ENCODE measurements around the gene TSSK3. TPM values are rescaled to one million over a fixed set of nuclear protein-coding genes. Genes with fewer than 3 reads are reported as not detected.

Gene TSSK3
- total and polyA plus RNA-seq, 4 experiments from 2014 or later: 0.73 to 4.3 (median 3.5) TPM; not detected in 1

DNA sequence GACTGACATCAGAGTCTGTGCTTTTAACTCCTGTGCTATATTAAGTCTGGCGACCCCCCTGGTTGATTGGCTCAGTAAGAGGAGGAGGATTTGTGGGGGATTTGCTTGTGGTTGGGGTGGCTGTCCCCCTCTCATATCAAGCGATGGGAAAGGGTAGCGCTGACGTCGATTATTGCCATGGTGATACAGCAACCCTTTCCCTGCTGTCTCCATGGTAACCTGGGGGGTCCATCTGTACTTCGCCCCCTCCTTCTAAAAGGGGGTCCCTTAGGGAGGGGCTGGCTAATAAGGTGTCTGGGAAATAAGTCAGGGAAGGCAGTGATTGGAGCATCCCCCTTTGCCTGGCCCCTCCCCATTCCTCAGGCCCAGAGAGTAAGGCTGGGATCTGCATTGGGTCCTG is 4.7 kb upstream of the TSSK3 start:
- Mint-ChIP-seq H3K27ac (no peak overlapping the region), H3K27me3 (peaks cover 3% of the 10 kb centered on the region in 2 donors), H3K9me3 (peaks cover 0 to 3% (median 0%) of the 10 kb centered on the region in 8 donors), H3K36me3 (peaks cover 3% of the 10 kb centered on the region in 2 donors), H3K4me1 (peaks cover 15 to 50% (median 23%) of the 10 kb centered on the region in 4 donors), H3K4me3 (no peak overlapping the region)
- ChIA-PET CTCF (ENCODE audit: partially characterized antibody) (interaction anchor here (1.5 kb wide), 1 partner anchor 142 kb away, joined by 6 read pairs; no protein-coding TSS in a partner anchor), POLR2A (ENCODE audit: partially characterized antibody) (no interaction called here)
- H3K36me3 ChIP-seq (ENCODE audit: insufficient read depth, low read length): no peaks in the 10 kb centered on the region
- H3K4me1 ChIP-seq (ENCODE audit: insufficient read depth, low read length): peaks cover 17% of the 10 kb centered on the region
- no peak overlapping the region for H3K4me3 ChIP-seq (ENCODE audit: low read length in 2 of 2)
- no peaks in the 10 kb centered on the region for H3K27me3 ChIP-seq (ENCODE audit: insufficient read depth, low read length)
- DNase-seq: no peak
- no peaks in the 10 kb centered on the region for H3K9me3 ChIP-seq (ENCODE audit: control insufficient read depth in 1 of 2, low read length in 2 of 2)
- intact Hi-C loops (cut with micrococcal nuclease): no loop called here
- H3K27ac ChIP-seq (ENCODE audit: low read depth, low read length): no peak overlapping the region

DNA sequence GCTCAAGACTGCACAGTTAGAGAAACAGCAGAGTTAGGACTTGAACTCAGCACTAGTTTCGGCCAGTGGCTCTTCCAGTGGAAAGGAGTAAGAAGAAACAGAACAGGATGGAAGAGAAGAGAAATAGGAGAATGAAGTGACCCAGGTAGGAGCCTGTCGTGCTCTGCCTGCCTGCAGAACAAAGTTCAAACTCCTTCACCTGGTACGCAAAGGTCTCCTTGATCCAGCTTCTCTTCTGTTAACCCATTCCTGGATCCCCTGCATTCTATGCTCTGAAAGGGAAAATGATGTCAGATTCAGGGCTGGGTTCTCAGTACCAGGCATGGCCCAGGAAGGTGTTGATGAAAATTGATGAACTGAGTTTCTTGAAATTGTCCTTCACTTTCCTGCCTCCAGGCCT is 3.9 kb upstream of the TSSK3 start:
- no peak overlapping the region for H3K4me3 Mint-ChIP-seq
- peak overlapping the region in 1 of 7 donors; percentile 48 for H3K27ac Mint-ChIP-seq
- intact Hi-C loops (cut with micrococcal nuclease): no loop called here
- H3K9me3 Mint-ChIP-seq: peaks cover 0 to 3% (median 0%) of the 10 kb centered on the region in 8 donors
- no peak overlapping the region for H3K27ac ChIP-seq (ENCODE audit: low read depth, low read length)
- DNase-seq: no peak
- CTCF ChIA-PET (ENCODE audit: partially characterized antibody): interaction anchor here (1.5 to 1.9 kb wide), 2 partner anchors 118 to 143 kb away, joined by 4 to 6 read pairs; no protein-coding TSS in a partner anchor
- peaks cover 15 to 45% (median 26%) of the 10 kb centered on the region in 4 donors for H3K4me1 Mint-ChIP-seq
- no peaks in the 10 kb centered on the region for H3K36me3 ChIP-seq (ENCODE audit: insufficient read depth, low read length)
- peaks cover 18% of the 10 kb centered on the region for H3K4me1 ChIP-seq (ENCODE audit: insufficient read depth, low read length)
- no peaks in the 10 kb centered on the region for H3K9me3 ChIP-seq (ENCODE audit: control insufficient read depth in 1 of 2, low read length in 2 of 2)
- no peaks in the 10 kb centered on the region for H3K27me3 ChIP-seq (ENCODE audit: insufficient read depth, low read length)
- POLR2A ChIA-PET (ENCODE audit: partially characterized antibody): no interaction called here
- H3K27me3 Mint-ChIP-seq: peaks cover 3% of the 10 kb centered on the region in 2 donors
- peaks cover 8% of the 10 kb centered on the region in 2 donors for H3K36me3 Mint-ChIP-seq
- no peak overlapping the region for H3K4me3 ChIP-seq (ENCODE audit: low read length in 2 of 2)

DNA sequence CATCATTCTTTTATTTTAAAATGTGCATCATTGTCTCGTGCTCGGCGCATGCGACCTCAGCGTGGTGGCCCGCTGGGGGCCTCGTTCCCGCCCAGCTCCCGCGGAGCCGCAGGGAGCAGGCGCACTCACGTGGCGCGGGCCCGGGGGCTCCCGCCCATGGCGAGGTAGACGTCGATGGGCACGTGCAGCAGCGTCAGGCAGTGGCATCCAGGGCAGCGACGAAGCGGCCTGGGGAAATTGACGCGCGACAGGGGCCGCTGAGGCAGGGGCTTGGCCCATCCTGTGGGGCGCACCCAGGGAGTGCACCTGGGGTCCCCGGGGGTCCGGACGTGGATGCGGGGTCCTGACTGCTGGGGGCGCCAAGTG is 1.0 kb upstream of the TSSK3 start:
- peaks cover 3% of the 10 kb centered on the region in 2 donors for H3K27me3 Mint-ChIP-seq
- no peak for DNase-seq
- peaks cover 0 to 4% (median 0%) of the 10 kb centered on the region in 8 donors for H3K9me3 Mint-ChIP-seq
- H3K4me3 Mint-ChIP-seq: no peak overlapping the region
- peaks cover 11 to 31% (median 21%) of the 10 kb centered on the region in 4 donors for H3K4me1 Mint-ChIP-seq
- no peak overlapping the region for H3K27ac Mint-ChIP-seq
- H3K36me3 Mint-ChIP-seq: peaks cover 17 to 30% of the 10 kb centered on the region in 2 donors
- H3K4me1 ChIP-seq (ENCODE audit: insufficient read depth, low read length): peaks cover 18% of the 10 kb centered on the region
- no peak overlapping the region for H3K27ac ChIP-seq (ENCODE audit: low read depth, low read length)
- POLR2A ChIA-PET (ENCODE audit: partially characterized antibody): interaction anchor here (1.0 to 2.9 kb wide), 2 partner anchors 26 to 113 kb away, joined by 4 to 16 read pairs; partner anchors contain the start of gene MARCKSL1
- CTCF ChIA-PET (ENCODE audit: partially characterized antibody): no interaction called here
- intact Hi-C loops (cut with micrococcal nuclease): no loop called here
- H3K36me3 ChIP-seq (ENCODE audit: insufficient read depth, low read length): peaks cover 20% of the 10 kb centered on the region
- no peak overlapping the region for H3K4me3 ChIP-seq (ENCODE audit: low read length in 2 of 2)
- no peaks in the 10 kb centered on the region for H3K27me3 ChIP-seq (ENCODE audit: insufficient read depth, low read length)
- H3K9me3 ChIP-seq (ENCODE audit: control insufficient read depth in 1 of 2, low read length in 2 of 2): no peaks in the 10 kb centered on the region

DNA sequence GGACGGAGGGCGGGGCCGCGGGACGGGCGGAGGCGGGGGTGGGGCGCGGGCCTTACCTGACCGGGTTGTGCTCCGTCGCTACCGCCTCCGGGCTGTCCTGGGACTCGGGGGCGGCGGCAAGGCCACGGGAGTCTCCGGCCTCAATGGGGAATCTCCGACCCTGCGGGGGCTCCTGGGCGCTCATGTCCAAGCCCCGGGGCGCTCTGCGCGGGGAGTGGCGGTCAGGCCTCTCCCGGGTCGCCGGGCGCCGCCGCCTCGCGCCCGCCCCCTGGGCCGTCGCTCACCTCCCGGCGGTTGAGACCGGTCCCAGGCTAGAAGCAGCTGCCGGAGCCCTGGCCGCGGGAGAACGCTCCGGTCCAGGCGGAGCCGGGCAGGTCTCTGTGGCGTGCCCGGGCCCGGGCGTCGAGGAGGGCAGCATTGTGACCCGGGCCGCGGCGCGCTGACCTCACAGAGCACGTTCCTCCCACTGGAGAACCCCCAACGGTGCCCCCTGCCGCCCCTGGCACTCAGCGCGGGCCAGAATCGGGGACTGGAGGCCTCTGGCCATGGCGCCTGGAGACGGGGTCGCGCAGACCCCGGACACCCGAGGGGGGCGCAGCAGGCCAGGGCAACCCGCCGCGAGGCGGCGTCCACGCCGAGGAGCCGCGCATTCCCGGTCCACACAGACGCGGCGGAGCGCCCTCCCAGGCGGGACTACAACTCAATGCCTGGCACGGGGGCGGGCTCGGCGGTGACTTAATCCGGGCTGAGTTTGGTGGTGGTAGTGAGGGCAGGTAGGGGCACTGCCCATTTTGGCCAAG is 465 bp upstream of the TSSK3 start:
- CTCF ChIA-PET (ENCODE audit: partially characterized antibody): no interaction called here
- H3K4me1 ChIP-seq (ENCODE audit: insufficient read depth, low read length): peaks cover 18% of the 10 kb centered on the region
- peaks cover 11 to 31% (median 21%) of the 10 kb centered on the region in 4 donors for H3K4me1 Mint-ChIP-seq
- POLR2A ChIA-PET (ENCODE audit: partially characterized antibody): interaction anchor here (2.0 to 2.9 kb wide), 2 partner anchors 26 kb away, joined by 7 to 16 read pairs; partner anchors contain the start of gene MARCKSL1
- peaks cover 17 to 36% of the 10 kb centered on the region in 2 donors for H3K36me3 Mint-ChIP-seq
- no peaks in the 10 kb centered on the region for H3K27me3 ChIP-seq (ENCODE audit: insufficient read depth, low read length)
- no peaks in the 10 kb centered on the region for H3K9me3 ChIP-seq (ENCODE audit: control insufficient read depth in 1 of 2, low read length in 2 of 2)
- intact Hi-C loops (cut with micrococcal nuclease): no loop called here
- peak in 3 of 5 donors; percentile 10 to 38 (median 25) for DNase-seq
- peak overlapping the region in 6 of 8 donors; percentile 42 to 70 (median 59) for H3K4me3 Mint-ChIP-seq
- peaks cover 26% of the 10 kb centered on the region for H3K36me3 ChIP-seq (ENCODE audit: insufficient read depth, low read length)
- no peak overlapping the region for H3K27ac ChIP-seq (ENCODE audit: low read depth, low read length)
- H3K27me3 Mint-ChIP-seq: peaks cover 3% of the 10 kb centered on the region in 2 donors
- H3K27ac Mint-ChIP-seq: peak overlapping the region in 1 of 7 donors; percentile 52
- H3K4me3 ChIP-seq (ENCODE audit: low read length in 2 of 2): peak overlapping the region in 1 of 2 donors; percentile 10
- peaks cover 0 to 4% (median 0%) of the 10 kb centered on the region in 8 donors for H3K9me3 Mint-ChIP-seq

DNA sequence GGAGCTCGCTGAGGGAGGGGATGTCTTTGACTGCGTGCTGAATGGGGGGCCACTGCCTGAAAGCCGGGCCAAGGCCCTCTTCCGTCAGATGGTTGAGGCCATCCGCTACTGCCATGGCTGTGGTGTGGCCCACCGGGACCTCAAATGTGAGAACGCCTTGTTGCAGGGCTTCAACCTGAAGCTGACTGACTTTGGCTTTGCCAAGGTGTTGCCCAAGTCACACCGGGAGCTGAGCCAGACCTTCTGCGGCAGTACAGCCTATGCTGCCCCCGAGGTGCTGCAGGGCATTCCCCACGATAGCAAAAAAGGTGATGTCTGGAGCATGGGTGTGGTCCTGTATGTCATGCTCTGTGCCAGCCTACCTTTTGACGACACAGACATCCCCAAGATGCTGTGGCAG is 1.4 kb downstream of the TSSK3 start:
- H3K9me3 Mint-ChIP-seq: peaks cover 0 to 4% (median 0%) of the 10 kb centered on the region in 8 donors
- Histone ChIP-seq H3K4me1 (ENCODE audit: insufficient read depth, low read length) (peaks cover 18% of the 10 kb centered on the region), H3K9me3 (ENCODE audit: control insufficient read depth in 1 of 2, low read length in 2 of 2) (no peaks in the 10 kb centered on the region), H3K27ac (ENCODE audit: low read depth, low read length) (no peak overlapping the region), H3K27me3 (ENCODE audit: insufficient read depth, low read length) (no peaks in the 10 kb centered on the region), H3K4me3 (ENCODE audit: low read length in 2 of 2) (no peak overlapping the region), H3K36me3 (ENCODE audit: insufficient read depth, low read length) (peaks cover 43% of the 10 kb centered on the region)
- ChIA-PET CTCF (ENCODE audit: partially characterized antibody) (interaction anchor here (1.2 to 1.8 kb wide), 2 partner anchors 148 to 149 kb away, joined by 3 to 8 read pairs; no protein-coding TSS in a partner anchor), POLR2A (ENCODE audit: partially characterized antibody) (interaction anchor here (0.5 to 2.0 kb wide), 4 partner anchors 28 to 291 kb away, joined by 3 to 7 read pairs (median 3); partner anchors contain the start of genes MARCKSL1 and TMEM39B)
- H3K36me3 Mint-ChIP-seq: peaks cover 17 to 48% of the 10 kb centered on the region in 2 donors
- DNase-seq: no peak
- peaks cover 3% of the 10 kb centered on the region in 2 donors for H3K27me3 Mint-ChIP-seq
- peaks cover 10 to 31% (median 19%) of the 10 kb centered on the region in 4 donors for H3K4me1 Mint-ChIP-seq
- H3K27ac Mint-ChIP-seq: peak overlapping the region in 1 of 7 donors; percentile 12
- no peak overlapping the region for H3K4me3 Mint-ChIP-seq
- intact Hi-C loops (cut with micrococcal nuclease): no loop called here

DNA sequence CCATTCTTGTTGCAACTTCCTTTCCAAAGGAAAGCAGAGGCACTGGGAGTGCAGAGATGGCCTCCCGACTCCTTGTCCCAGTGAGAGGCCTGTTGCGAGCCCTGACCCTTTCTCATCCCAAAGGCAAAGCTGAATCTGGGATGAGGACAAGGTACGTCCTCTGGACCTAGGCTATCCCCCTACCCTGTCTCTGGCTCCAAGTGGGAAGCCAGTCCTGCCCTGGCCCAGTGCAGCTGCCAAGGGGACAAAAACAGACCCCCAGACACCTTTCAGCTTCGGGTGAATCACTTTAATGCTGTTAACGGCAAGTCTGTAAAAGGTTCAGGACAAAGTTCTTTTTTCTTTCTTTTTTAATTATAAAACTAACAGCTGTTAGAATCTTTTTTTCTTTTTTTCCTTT is 2.5 kb downstream of the TSSK3 start:
- Mint-ChIP-seq H3K36me3 (peaks cover 21 to 57% of the 10 kb centered on the region in 2 donors), H3K27me3 (peaks cover 3% of the 10 kb centered on the region in 2 donors), H3K27ac (no peak overlapping the region), H3K4me1 (peaks cover 9 to 25% (median 14%) of the 10 kb centered on the region in 4 donors), H3K4me3 (no peak overlapping the region), H3K9me3 (peaks cover 0 to 4% (median 0%) of the 10 kb centered on the region in 8 donors)
- Histone ChIP-seq H3K9me3 (ENCODE audit: control insufficient read depth in 1 of 2, low read length in 2 of 2) (no peaks in the 10 kb centered on the region), H3K36me3 (ENCODE audit: insufficient read depth, low read length) (peaks cover 48% of the 10 kb centered on the region), H3K4me1 (ENCODE audit: insufficient read depth, low read length) (peaks cover 13% of the 10 kb centered on the region), H3K27ac (ENCODE audit: low read depth, low read length) (no peak overlapping the region), H3K27me3 (ENCODE audit: insufficient read depth, low read length) (no peaks in the 10 kb centered on the region), H3K4me3 (ENCODE audit: low read length in 2 of 2) (no peak overlapping the region)
- POLR2A ChIA-PET (ENCODE audit: partially characterized antibody): interaction anchor here (1.3 kb wide), 1 partner anchor 13 kb away, joined by 3 read pairs; no protein-coding TSS in a partner anchor
- no peak for DNase-seq
- intact Hi-C loops (cut with micrococcal nuclease): no loop called here
- CTCF ChIA-PET (ENCODE audit: partially characterized antibody): interaction anchor here (0.7 to 1.7 kb wide), 3 partner anchors 12 to 149 kb away, joined by 3 to 4 read pairs (median 3); no protein-coding TSS in a partner anchor

DNA sequence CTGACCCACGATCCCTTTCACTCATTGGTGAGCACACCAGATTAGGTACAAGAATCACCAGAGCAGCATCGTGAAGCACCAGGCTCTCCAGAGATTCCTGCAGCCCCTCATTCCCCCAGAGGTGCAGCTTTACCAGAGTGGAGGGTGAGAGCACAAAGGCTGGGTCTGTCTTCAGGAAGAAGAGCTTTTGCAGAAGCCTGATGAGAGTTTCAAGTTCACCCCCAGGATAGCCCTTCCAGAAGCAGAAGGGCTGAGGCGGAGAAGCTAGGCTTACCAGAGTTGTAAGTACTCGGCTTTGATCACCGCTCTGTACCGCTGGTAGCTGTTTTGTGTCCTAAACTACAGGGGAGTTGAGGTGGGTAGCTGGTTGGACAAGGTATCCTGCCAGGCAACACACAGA is 3.1 kb downstream of the TSSK3 start:
- DNase-seq: no peak
- Mint-ChIP-seq H3K36me3 (peaks cover 21 to 57% of the 10 kb centered on the region in 2 donors), H3K4me1 (peaks cover 7 to 19% (median 11%) of the 10 kb centered on the region in 4 donors), H3K9me3 (peaks cover 0 to 4% (median 0%) of the 10 kb centered on the region in 8 donors), H3K27ac (peak overlapping the region in 2 of 7 donors; percentile 16 to 24), H3K27me3 (peaks cover 3% of the 10 kb centered on the region in 2 donors), H3K4me3 (peak overlapping the region in 1 of 8 donors; percentile 36)
- H3K27me3 ChIP-seq (ENCODE audit: insufficient read depth, low read length): no peaks in the 10 kb centered on the region
- CTCF ChIA-PET (ENCODE audit: partially characterized antibody): interaction anchor here (0.9 to 1.7 kb wide), 2 partner anchors 13 to 149 kb away, joined by 3 to 4 read pairs; no protein-coding TSS in a partner anchor
- H3K4me1 ChIP-seq (ENCODE audit: insufficient read depth, low read length): peaks cover 7% of the 10 kb centered on the region
- H3K4me3 ChIP-seq (ENCODE audit: low read length in 2 of 2): no peak overlapping the region
- no peaks in the 10 kb centered on the region for H3K9me3 ChIP-seq (ENCODE audit: control insufficient read depth in 1 of 2, low read length in 2 of 2)
- POLR2A ChIA-PET (ENCODE audit: partially characterized antibody): interaction anchor here (1.3 to 1.4 kb wide), 3 partner anchors 14 to 29 kb away, joined by 3 to 8 read pairs (median 5); partner anchors contain the start of genes BSDC1 and MARCKSL1
- H3K36me3 ChIP-seq (ENCODE audit: insufficient read depth, low read length): peaks cover 48% of the 10 kb centered on the region
- no peak overlapping the region for H3K27ac ChIP-seq (ENCODE audit: low read depth, low read length)
- intact Hi-C loops (cut with micrococcal nuclease): no loop called here

Measured in CD4-positive, alpha-beta memory T cell (primary cell).